ENCODE measurements around the gene ZIK1.

The ZIK1 gene

DNA sequence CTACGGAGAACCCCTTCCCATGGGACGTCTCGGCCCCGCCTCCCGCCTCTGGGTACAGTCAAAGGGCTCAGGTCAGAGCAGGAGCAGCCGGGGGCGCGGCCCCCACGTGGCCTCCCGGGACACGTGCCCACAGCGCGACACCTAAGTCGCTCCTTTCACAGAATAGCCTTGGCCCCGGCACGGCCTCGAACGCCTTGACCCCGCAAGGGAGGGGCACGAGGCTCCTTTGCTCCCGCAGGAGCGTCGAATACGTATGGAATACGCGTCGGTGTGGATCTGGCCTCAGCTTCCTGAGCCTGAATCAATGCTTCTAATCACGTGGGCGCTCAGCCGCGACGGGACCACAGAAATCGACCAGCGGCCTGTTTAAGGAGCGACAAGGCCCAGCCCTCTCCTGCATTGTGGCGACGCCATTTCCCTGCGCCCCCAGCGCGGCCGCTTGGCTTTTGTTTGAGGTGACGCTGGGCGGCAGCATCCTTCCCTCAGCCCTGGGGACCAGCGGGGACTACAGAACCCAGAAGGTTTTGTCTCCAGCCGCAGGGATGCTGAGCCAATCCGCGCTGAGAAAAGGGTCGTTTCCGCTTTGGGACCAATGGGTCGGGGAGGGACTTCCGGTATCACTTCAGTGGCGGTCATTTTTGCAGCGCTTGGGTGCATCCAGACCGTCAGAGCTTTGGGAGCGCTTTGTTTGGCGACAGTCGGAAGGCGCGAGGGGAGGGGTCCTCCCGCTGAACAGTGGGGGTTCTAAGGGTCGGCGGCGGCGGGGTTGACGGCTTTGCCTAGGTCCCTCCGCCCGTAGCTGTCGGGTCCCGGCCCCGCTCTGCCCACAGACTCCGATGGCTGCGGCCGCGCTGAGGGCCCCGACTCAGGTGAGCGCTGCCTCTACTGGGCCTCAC, at the start of gene ZIK1:
TSS of gene ZIK1 (plus strand) at position 625 of the 896 bp plus-strand sequence. CDS start at position 837, 212 bp downstream.
- H3K9ac ChIP-seq (ENCODE audit: low read length), result no peak within 1 kb of the TSS
- H3K27ac ChIP-seq (ENCODE audit: low read depth, low read length, poor library complexity, severe bottlenecking), result no peak within 1 kb of the TSS
- peaks cover 4% of the 10 kb centered on the region for H3K4me1 ChIP-seq (ENCODE audit: insufficient read depth, low read length, severe bottlenecking)
- H3K4me3 ChIP-seq (ENCODE audit: low read depth, low read length, poor library complexity, severe bottlenecking), result no peak within 1 kb of the TSS
- no peaks in the 10 kb centered on the region for H3F3A ChIP-seq (ENCODE audit: insufficient read depth, low read length)
- H4K20me1 ChIP-seq (ENCODE audit: insufficient read depth, low read length), result no peaks in the 10 kb centered on the region
- no peaks in the 10 kb centered on the region for H3K9me2 ChIP-seq (ENCODE audit: low read depth, low read length)
- H3K79me2 ChIP-seq (ENCODE audit: insufficient read depth, low read length), result no peaks in the 10 kb centered on the region
- H3K9me3 ChIP-seq (ENCODE audit: low read length), result peaks cover 18% of the 10 kb centered on the region
- no peak for TF ChIP-seq EZH2 (IDR thresholded peaks at IDR 0.05; ENCODE audit: borderline replicate concordance, low read length)
- TF ChIP-seq, protein P1, sequence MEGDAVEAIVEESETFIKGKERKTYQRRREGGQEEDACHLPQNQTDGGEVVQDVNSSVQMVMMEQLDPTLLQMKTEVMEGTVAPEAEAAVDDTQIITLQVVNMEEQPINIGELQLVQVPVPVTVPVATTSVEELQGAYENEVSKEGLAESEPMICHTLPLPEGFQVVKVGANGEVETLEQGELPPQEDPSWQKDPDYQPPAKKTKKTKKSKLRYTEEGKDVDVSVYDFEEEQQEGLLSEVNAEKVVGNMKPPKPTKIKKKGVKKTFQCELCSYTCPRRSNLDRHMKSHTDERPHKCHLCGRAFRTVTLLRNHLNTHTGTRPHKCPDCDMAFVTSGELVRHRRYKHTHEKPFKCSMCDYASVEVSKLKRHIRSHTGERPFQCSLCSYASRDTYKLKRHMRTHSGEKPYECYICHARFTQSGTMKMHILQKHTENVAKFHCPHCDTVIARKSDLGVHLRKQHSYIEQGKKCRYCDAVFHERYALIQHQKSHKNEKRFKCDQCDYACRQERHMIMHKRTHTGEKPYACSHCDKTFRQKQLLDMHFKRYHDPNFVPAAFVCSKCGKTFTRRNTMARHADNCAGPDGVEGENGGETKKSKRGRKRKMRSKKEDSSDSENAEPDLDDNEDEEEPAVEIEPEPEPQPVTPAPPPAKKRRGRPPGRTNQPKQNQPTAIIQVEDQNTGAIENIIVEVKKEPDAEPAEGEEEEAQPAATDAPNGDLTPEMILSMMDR (IDR thresholded peaks at IDR 0.05; ENCODE audit: low read length), result no peak
- H3K4me2 ChIP-seq (ENCODE audit: low read length), result no peak within 1 kb of the TSS
- no peak within 1 kb of the TSS for H2AFZ ChIP-seq (ENCODE audit: low read length)
- H3K36me3 ChIP-seq (ENCODE audit: insufficient read depth, low read length), result peaks cover 5% of the 10 kb centered on the region; the same call in 1 of the 2 replicates
- H3K27me3 ChIP-seq (ENCODE audit: insufficient read depth, low read length), result no peaks in the 10 kb centered on the region

DNA sequence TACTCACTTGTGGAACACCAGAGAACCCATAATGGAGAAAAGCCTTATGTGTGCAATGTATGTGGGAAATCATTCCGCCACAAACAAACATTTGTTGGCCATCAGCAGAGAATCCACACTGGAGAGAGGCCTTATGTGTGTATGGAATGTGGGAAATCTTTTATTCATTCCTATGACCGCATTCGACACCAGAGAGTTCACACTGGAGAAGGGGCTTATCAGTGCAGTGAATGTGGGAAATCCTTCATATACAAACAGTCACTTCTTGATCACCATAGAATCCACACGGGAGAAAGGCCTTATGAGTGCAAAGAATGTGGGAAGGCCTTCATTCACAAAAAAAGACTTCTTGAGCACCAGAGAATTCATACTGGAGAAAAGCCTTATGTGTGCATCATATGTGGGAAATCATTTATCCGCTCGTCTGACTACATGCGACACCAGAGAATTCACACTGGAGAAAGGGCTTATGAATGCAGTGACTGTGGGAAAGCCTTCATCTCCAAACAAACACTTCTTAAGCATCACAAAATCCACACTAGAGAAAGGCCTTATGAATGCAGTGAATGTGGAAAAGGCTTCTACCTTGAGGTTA, 45.9 kb upstream of the ZIK1 start:
- TF ChIP-seq, protein P1 (IDR thresholded peaks at IDR 0.05; ENCODE audit: low read length), result no peak
- no peak for TF ChIP-seq EZH2 (IDR thresholded peaks at IDR 0.05; ENCODE audit: borderline replicate concordance, low read length)

DNA sequence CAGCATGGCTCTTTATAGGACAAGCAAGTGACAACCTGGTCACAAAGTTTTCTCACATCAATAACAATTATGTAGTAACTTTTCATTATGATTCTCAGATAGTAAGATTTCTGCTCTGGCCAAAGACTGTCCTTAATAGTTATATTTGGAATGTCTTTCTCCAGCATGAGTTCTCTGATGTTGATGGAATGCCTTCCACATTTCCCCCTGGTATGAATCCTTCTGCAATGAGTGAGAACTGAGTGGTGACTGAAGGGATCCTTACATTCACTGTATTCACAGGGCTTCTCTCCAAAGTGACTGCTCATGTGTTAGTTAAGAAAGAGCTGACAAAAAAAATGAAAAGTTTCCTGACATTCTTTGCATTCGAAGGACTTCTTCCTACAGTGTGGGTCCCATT, 37.4 kb upstream of the ZIK1 start:
- TF ChIP-seq EZH2 (IDR thresholded peaks at IDR 0.05; ENCODE audit: borderline replicate concordance, low read length), result no peak
- TF ChIP-seq, protein P1 (IDR thresholded peaks at IDR 0.05; ENCODE audit: low read length), result no peak
- no peaks in the 10 kb centered on the region for H3K79me2 ChIP-seq (ENCODE audit: insufficient read depth, low read length)
- H3K4me3 ChIP-seq (ENCODE audit: low read depth, low read length, poor library complexity, severe bottlenecking), result no peak overlapping the region
- no peak overlapping the region for H3K9ac ChIP-seq (ENCODE audit: low read length)
- H3K4me2 ChIP-seq (ENCODE audit: low read length), result no peak overlapping the region
- H3K27me3 ChIP-seq (ENCODE audit: insufficient read depth, low read length), result no peaks in the 10 kb centered on the region
- H4K20me1 ChIP-seq (ENCODE audit: insufficient read depth, low read length), result no peaks in the 10 kb centered on the region
- no peaks in the 10 kb centered on the region for H3K4me1 ChIP-seq (ENCODE audit: insufficient read depth, low read length, severe bottlenecking)
- peaks cover 59% of the 10 kb centered on the region for H3K9me3 ChIP-seq (ENCODE audit: low read length)
- H3K36me3 ChIP-seq (ENCODE audit: insufficient read depth, low read length), result peaks cover 100% of the 10 kb centered on the region
- no peak overlapping the region for H3K27ac ChIP-seq (ENCODE audit: low read depth, low read length, poor library complexity, severe bottlenecking)
- H3K9me2 ChIP-seq (ENCODE audit: low read depth, low read length), result no peaks in the 10 kb centered on the region
- H3F3A ChIP-seq (ENCODE audit: insufficient read depth, low read length), result 0 out of 2 replicates have a peak, but pooled peaks cover 3% of the 10 kb centered on the region
- no peak overlapping the region for H2AFZ ChIP-seq (ENCODE audit: low read length)

More for the DNA sequence above, 45.9 kb upstream of the ZIK1 start:
- no peaks in the 10 kb centered on the region for H3K79me2 ChIP-seq (ENCODE audit: insufficient read depth, low read length)
- no peak overlapping the region for H3K9ac ChIP-seq (ENCODE audit: low read length)
- no peak overlapping the region for H2AFZ ChIP-seq (ENCODE audit: low read length)
- no peaks in the 10 kb centered on the region for H3K9me2 ChIP-seq (ENCODE audit: low read depth, low read length)
- H3K9me3 ChIP-seq (ENCODE audit: low read length), result peaks cover 50% of the 10 kb centered on the region
- no peak overlapping the region for H3K4me2 ChIP-seq (ENCODE audit: low read length)
- H3K36me3 ChIP-seq (ENCODE audit: insufficient read depth, low read length), result peaks cover 90% of the 10 kb centered on the region
- H3K4me3 ChIP-seq (ENCODE audit: low read depth, low read length, poor library complexity, severe bottlenecking), result no peak overlapping the region
- H3K27ac ChIP-seq (ENCODE audit: low read depth, low read length, poor library complexity, severe bottlenecking), result no peak overlapping the region
- H3K27me3 ChIP-seq (ENCODE audit: insufficient read depth, low read length), result no peaks in the 10 kb centered on the region
- no peaks in the 10 kb centered on the region for H3K4me1 ChIP-seq (ENCODE audit: insufficient read depth, low read length, severe bottlenecking)
- 0 out of 2 replicates have a peak, but pooled peaks cover 3% of the 10 kb centered on the region for H3F3A ChIP-seq (ENCODE audit: insufficient read depth, low read length)
- H4K20me1 ChIP-seq (ENCODE audit: insufficient read depth, low read length), result no peaks in the 10 kb centered on the region

Measured in OCI-LY1 (cell line).